Stimulated activated CD4-positive, alpha-beta T cell treated with anti-CD3 and anti-CD28 coated beads, Interleukin-2, amount 100 ng/mL, for 48 hours (primary cell): ENCODE results near the gene MEGF10.

Experiments
- DNase-seq, 2 donors: peaks; one replicate each; pipeline ENCODE4 v3.0.0-alpha.2; 2020

The MEGF10 gene

DNA sequence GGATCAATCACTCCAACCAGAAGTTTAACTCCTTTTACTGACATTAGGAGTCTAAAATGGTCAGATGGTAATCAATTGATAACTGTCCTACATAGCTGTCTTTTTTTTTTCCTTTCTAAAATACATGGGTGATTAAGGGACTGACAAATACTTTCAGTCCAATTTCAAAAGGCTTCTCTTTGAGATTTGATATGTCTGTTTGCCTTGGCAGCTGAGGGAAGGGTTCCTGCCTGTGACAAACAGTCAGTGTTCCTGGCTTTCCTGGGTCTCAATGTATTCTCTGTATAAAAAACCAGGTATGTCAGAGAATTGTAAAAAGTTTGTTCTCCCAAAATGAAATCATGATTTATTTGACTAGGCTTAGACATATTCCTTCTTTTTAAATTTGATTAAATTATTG is 84.5 kb downstream of the MEGF10 start:
- no peak for DNase-seq

DNA sequence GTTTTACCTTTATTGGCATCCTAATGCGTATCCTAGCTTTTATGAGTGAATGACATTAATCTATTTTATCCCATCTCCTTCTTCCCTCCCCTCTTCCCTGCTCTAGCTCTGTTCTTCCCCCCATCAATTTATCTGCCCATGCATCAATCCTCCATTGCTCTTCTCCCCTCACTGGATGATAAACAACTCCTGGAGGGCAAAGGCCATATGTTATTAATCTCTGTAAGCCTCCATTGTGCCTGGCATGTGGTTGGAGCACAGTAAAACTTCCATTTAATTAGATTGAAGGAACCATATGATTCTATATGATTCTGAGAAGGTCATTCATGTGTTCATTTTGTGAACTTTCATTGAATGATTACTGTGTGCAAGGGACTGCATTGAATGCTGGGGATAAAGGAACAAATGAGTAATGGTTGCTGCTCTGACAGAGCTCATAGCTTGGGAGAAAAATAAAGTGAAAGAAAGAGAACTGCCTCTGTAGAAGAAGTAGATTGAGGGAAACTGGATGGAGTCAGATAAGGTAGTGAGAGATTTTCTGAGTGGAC is 85.0 kb downstream of the MEGF10 start:
- no peak for DNase-seq

DNA sequence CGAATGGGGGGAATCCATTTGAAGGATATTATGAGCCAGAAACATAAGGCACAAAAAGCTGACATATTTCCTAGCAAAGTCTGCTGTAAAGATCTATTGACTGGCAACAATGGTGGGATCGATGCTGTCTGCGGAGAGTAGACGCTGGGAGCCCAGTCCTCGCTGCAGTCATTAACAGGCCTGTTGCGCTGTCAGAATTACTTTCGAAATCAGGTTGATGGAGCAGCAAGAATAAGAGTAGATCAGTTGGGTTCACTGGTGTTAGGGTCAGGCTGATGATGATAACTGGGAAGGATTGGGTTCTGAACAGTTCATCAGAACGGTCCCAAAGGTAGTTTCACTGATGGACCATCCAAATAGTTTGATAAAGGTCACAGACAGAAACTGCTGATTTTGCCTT is 87.1 kb downstream of the MEGF10 start:
- no peak for DNase-seq

DNA sequence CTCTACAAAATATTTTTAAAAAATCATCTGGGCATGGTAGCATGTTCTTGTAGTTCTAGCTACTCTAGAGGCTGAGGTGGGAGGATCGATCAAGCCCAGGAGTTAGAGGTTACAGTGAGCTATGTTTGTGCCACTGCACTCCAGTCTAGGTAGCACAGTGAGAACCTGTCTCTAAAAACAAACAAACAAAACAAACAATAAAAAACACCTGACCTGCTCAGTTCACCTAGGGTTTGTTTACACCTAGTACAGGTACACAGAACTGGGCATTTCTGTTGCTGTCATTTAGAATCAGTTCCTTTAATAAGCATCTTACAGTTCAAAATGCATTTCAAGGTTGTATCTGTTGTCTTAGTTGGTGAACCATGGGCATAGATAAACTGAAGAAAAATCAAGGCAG is 95.3 kb downstream of the MEGF10 start:
- DNase-seq, result no peak

DNA sequence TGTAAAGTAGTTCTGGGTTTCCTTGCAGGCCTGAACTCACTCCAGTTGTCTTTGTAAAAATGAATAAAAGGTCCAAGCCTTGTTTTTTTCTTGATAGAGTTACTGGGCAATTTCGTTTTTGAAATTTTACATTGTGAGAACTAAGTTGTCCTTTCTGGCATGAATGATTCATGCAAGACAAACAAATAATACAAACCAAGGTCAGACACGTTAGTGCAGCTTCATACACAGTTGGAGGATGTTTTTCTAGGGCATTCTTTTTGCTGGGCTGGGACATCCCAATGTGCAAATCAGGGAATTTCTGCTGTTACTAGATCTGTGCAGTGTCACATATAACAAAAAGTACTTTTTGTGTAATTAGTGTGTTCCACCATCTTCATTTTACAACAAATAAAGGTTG is 96.0 kb downstream of the MEGF10 start:
- DNase-seq, result no peak

DNA sequence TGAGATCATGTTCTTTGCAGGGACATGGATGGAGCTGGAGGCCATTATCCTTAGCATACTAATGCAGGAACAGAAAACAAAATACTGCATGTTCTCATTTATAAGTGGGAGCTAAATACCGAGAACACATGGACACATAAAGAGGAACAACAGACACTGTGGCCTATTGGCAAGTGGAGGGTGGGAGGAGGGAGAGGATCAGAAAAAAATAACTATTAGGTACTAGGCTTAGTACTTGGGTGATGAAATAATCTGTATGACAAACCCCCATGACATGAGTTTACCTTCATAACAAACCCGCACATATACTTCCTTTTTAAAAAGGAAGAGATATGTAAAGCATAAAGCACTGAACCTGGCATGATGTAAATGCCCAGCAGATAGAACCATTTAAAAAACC is 99.0 kb downstream of the MEGF10 start:
- DNase-seq, result no peak

DNA sequence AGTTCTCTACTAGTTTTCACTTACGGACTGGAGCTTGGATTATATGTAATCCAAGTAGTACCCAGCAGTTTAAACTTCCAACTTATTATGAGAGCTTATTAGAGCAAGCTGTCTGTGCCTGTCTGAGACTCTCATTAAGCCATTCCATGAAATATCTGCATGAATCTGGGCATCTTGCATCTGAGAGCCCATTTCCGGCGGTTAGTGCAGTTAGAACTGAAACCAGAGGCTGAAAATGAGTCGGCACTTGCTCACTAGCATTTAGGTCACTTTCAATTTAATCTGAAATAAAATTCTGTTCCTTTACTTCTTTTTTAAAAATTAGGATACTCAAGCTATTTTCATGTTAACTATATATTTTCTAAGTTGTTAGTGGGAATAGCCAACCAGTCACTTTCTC is 102.2 kb downstream of the MEGF10 start:
- no peak for DNase-seq

DNA sequence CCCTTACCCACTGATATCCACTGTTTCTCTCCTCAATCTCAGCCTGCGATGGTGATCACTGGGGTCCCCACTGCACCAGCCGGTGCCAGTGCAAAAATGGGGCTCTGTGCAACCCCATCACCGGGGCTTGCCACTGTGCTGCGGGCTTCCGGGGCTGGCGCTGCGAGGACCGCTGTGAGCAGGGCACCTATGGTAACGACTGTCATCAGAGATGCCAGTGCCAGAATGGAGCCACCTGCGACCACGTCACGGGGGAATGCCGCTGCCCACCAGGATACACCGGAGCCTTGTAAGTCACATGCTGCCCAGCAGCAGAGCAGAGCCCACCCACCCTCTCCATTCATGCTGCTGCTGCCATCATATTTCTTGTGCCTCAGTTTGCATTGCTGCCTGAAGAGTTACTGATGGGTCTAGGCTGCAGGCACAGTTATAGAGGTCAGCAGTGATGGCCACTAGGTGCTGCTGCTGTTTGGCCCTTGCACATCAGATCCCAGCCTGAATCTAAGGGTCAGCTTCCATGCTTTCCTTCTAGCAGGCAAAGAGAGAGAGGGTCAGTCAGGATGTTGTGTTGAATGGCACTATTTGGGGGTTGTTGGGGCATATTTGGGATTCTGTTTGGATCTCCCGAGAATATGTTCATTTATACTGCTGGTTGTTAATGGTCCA is 106.0 kb downstream of the MEGF10 start:
- no peak for DNase-seq

DNA sequence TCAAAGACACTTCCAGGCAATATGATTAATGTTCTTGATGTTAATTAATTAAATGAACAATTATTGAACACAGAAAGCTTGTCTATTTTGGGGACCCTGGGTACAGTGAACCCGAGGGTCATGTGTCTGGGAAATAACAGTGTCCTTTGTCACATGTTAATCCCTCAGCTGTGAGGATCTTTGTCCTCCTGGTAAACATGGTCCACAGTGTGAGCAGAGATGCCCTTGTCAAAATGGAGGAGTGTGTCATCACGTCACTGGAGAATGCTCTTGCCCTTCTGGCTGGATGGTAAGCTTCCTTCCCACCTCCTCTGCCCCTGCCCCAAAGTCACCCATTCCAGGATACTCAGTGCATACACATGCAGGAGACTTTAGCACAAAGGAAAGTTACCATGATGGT is 107.9 kb downstream of the MEGF10 start:
- no peak for DNase-seq

DNA sequence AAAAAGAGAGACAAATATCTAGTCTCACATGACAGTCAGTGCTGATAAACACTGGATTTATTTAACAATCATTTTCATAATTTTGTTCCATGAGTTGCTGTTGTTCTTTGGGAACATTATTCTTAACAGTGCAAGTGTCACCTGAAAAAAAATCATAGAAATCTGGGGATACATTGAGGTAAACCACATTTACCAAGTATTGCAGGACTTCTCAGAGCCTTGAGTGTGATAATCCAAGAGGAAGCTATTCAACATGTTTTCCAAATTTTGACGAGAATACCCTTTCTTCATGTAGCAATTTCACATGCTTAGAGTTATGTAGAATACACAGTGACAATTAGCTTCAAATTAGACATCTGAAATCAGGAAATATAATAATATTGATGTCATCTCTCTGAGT is 108.5 kb downstream of the MEGF10 start:
- DNase-seq, result no peak

DNA sequence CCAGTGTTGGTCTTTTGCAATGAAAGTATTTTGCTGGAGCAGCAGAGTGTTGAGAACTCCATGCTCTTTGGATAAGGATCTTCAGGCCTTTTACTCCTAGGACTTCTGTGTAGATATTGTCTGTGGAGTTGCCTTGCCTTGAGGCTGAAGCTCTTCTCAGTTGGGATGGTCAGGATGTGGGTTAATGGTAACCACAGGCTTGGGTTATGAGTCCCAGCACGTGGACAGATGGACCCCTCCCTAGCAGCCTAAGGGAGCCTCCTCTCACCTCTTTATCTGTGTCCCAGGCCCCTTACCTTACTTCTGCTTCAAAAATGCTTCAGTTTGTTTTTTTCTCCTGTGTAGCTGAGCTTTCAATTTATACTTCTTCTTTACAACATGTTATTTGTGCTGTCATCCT is 109.9 kb downstream of the MEGF10 start:
- DNase-seq, result no peak

DNA sequence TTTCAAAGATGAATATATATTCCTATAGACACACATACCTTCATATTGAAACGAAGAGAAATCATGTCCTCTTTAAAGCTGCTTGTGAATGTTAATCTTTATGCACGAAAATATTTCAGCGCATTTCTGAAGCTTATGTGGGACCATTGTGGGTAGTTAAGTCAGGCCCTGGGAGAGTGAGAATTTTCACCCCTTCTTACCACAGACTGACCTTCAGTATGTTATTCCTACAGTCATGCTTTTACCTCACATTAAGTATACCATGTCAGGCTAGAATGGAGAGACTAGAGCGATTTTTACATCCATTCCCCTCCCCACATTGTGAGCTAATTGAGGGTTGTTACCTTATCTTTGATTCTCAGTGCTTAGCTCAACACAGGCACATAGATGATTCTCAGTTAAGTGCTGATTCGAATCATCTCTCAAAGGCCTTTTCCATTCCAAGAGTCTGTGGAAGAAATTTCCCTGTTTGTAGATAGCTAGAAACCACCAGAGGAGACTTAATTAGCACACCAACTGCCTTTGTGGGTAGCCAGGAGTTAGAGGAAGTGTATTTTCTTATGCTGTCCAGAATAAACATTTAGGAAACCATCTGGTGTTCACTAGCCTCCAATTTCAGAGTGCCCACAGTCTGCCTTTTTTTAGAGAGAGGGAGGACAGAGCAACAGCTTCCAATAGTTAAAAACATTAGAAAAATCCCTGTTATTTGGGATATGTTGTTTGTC is 110.5 kb downstream of the MEGF10 start:
- DNase-seq, result no peak

DNA sequence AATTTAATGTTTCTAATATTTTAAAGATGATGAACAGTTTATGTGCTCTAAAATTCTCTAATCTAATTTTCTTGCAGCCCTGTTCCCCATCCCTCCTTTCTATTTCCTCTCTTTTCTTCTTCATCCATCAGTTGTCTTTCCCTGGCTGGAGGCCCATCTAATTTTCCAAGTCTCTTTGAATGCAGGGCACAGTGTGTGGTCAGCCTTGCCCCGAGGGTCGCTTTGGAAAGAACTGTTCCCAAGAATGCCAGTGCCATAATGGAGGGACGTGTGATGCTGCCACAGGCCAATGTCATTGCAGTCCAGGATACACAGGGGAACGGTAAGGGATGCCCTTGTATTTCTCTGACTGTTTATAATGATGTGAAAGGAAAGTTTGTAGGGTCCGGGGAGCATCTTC is 111.8 kb downstream of the MEGF10 start:
- DNase-seq, result no peak

DNA sequence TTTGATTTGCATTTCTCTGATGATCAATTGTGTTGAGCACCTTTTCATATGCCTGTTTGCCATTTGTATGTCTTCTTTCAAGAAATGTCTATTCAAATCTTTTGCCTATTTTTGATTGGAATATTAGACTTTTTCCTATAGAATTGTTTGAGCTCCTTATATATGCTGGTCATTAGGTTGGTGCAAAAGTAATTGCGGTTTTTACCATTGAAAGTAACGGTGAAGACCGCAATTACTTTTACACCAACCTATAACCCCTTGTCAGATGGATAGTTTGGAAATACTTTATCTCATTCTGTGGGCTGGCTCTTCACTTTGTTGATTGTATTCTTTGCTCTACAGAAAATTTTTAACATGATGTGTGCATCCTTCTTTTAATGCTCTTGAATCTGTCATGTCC is 113.6 kb downstream of the MEGF10 start:
- DNase-seq, result no peak

DNA sequence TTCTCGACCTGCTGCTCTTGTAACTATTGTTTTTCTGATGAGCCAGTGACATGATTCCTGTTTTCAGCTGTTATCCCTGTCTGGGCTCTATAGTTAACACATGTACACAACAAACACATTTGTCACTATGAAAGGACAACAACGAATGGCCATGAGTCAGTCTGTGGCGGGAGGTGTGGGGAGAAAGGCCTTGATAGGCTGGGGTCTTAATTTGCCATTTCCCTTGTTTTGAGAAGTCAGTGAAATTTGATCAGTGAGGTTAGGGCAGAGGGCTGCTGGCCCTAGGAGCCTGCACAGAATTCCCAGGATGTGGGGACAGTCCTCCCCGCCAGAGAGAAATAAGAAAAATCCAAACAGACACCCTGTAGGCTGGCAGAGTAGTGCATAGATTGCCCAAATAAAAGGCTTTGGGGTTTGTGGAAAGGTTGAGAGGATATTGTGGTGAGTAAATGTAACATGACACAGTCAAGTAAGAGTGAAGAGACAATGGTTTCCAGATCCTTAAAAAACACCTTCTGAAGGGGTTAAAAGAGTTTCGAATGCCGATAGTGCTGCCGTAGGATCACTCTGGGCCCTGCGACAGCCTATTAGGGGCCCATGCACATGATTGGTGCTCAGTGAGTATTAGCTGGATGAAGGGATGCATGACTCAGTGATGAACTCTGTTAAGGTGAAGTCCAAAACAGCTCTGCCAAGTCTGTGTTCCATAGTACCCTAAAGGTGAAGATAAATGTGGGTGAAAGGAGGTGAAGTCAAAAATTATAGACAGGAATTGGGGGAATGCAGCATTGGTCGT is 115.9 kb downstream of the MEGF10 start:
- no peak for DNase-seq

DNA sequence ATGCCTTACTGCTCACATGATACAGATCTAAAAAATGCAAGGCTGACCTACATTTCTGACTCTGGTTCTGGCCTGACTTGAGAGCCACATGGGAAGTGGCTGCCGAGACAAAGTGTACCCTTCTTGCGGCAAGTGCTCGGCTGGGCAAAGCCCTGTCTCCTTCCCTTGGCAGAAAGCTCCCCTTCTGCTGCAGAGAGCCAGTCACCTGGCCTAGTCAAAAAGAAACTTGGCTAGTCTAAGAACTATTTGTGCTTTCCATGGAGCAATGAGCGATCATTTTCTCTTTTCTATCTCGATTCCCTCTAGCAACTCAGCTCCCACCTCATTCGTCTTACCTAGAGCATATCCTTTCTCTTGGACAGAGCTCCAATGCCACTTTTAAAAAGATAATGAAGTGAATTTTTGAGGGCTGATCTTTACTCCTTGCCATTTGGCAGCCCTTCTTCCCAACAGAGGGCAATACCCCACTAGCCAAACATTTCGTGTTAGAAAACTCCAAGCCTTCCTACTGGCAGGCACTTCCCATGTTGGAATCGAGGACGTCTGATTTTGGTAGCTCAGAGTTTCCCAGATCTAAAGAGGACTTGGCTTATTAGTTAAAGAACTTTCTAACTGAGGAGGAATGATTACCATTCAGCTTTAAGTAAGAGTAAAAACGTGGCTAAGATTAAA is 118.8 kb downstream of the MEGF10 start:
- no peak for DNase-seq

DNA sequence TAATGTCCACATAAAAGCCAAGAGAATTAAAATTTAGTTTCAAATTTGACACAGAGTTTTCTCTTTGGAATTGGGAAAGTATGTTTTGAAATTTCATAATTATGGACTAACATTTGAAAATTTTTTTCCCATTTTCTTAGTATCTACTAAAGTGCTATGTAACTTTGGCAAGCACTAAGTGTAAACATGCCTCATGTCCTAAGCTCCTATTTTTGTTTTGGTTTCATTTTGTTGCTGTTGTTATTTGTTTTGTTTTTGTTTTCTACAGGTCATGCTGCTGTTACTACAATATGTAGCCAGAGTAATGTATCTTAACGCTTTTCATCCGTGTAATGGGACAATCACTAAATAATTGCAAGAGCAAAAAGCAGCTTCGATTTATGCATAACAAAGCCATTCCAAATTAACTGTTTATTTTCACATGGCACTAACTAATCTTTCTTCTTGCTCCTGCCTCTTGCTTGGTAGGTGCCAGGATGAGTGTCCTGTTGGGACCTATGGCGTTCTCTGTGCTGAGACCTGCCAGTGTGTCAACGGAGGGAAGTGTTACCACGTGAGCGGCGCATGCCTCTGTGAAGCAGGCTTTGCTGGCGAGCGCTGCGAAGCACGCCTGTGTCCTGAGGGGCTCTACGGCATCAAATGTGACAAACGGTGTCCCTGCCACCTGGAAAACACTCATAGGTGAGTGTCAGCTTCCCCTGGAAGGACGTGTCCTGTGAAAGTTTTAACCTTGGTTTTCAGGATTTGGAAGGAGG is 119.5 kb downstream of the MEGF10 start:
- no peak for DNase-seq

DNA sequence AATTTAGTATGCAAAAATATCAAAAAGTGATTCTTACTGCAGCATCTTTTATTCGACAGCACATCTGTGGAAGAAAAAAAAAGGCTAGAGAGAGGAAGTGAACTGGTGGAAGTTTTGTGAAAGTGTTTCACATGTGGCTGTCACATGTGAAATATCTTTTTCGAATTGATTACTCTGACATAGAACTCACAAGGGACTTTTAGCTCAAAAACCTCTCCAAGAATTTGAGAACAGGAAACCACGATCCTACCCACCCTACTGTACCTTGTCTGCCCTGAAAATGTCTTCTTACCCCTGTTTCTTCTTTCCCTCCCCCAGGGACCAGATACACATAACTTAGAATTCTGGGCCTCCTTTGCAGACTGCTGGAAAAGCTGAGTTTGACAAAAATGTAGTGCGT is 120.4 kb downstream of the MEGF10 start:
- no peak for DNase-seq

DNA sequence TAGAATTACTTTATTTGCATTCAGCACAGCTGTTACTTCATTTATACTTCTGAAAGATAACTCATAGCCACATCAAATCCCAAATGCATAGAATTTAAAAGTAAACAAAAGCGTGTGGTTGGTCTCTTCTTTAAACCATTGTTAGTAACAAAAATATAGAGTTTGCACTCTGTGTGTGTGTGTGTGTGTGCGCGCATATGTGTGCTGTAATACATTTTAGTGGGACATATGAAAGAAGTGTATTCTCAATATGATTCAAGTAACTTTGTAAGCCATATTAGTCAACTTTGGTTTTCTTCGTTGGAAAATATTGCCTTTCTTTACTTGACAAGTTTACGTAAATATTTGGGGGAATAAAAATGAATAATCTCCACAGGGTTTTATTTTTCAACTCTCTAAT is 120.8 kb downstream of the MEGF10 start:
- no peak for DNase-seq

DNA sequence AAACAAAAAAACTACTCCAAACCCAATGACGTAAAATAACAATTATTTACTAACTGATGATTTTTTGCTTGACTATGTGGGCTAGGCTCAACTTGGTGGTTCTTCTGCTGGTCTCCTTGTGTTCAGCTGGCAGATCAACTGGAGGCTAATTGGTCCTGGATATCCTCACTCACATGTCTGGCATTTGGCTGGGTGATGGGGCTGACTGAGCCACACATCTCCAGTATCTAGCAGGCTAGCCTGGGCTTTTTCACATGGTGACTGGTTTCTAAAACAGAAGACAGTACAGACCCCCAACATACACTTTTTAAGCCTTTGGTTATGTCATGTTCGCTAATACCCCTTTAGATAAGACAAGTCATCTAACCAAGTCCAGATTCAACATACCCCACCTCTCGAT is 122.1 kb downstream of the MEGF10 start:
- no peak for DNase-seq

DNA sequence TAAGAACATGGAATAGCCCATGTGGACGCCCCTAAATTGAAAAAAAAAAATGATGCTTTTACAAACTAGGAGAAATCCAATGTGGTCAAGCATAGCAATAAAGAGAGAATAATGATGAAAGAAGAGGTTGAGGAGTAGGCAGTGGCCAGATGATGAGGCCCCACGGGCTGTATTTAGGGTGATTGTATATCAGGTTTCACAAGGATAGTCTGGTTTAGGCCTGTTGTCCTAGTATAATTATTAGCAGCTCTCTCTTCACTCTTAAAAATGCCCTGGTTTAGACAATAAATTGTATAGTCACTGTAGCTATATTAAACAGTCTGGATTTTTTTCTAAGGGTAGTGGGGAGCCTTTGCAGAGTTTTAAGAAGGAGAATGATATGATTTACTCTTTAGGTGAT is 124.4 kb downstream of the MEGF10 start:
- DNase-seq, result no peak

DNA sequence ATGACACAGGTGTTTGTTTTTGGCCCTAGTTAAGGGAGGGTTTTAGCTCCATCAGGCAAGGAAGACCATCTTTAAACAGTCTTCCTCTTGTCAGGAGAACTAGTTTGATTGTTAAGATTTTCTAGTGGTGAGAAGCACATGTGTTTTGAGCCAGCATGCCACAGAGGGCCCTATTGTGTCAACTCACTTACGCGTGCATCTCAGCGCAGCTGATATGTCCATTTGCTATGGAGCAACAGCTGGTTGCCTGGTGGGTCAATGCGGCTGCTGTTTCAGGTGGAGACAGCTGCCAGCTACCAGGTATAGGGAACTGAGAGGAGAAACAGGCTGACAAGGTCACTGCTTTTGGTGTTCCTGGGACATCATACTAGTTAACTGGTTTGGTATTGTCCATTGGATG is 126.3 kb downstream of the MEGF10 start:
- no peak for DNase-seq

DNA sequence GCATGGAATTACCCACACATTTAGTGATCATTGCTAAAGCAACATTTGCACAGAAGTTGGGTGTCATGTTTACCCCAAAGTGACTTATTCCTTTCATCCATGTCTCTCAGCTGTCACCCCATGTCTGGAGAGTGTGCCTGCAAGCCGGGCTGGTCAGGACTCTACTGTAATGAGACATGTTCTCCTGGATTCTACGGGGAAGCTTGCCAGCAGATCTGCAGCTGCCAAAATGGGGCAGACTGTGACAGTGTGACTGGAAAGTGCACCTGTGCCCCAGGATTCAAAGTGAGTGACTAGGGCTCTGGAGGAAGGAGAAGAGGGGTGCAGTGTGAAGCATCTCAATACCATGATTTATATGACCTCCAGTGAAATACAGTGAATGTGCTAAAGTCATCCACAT is 126.9 kb downstream of the MEGF10 start:
- no peak for DNase-seq
